ENCODE data around the gene REC114. TPM values are rescaled to one million over a fixed set of nuclear protein-coding genes. Genes with fewer than 3 reads are reported as not detected.

Gene REC114
- total and polyA plus RNA-seq, 10 of the 15 experiments (the other 5 are each of a cell fraction or from before 2014, with no cell fraction given), result not detected

- no peak for ATAC-seq
- SMC1A ChIA-PET (ENCODE audit: uncharacterized antibody, unreplicated experiment), result no interaction called here
- Histone ChIP-seq H3K79me2 (ENCODE audit: control insufficient read depth, insufficient read depth, low read length) (no peaks in the 10 kb centered on the region), H3K27ac (ENCODE audit: control insufficient read depth, insufficient read depth) (no peak overlapping the region), H4K20me1 (ENCODE audit: control insufficient read depth, insufficient read depth) (no peaks in the 10 kb centered on the region), H2AFZ (ENCODE audit: control insufficient read depth, low read depth, low read length) (no peak overlapping the region), H3K4me3 (no peak overlapping the region), H3K4me1 (ENCODE audit: control insufficient read depth, insufficient read depth, low read length) (no peaks in the 10 kb centered on the region), H3K4me2 (ENCODE audit: control insufficient read depth, insufficient read depth) (no peak overlapping the region), H3K27me3 (replicated peaks in 1 of 2; ENCODE audit: control insufficient read depth in 2 of 2, insufficient read depth in 2 of 2, low read length in 1 of 2) (no peaks in the 10 kb centered on the region), H3K36me3 (ENCODE audit: control insufficient read depth in 2 of 2, insufficient read depth in 2 of 2, low read length in 1 of 2) (no peaks in the 10 kb centered on the region), H3K9ac (ENCODE audit: control insufficient read depth, insufficient read depth, low read length) (no peak overlapping the region), H3K9me3 (replicated peaks; ENCODE audit: control insufficient read depth, insufficient read depth, low read length) (no peaks in the 10 kb centered on the region)
- POLR2A ChIA-PET, result no interaction called here
- in situ Hi-C loops (cut with MboI), result no loop called here
- BruUV-seq (replicated peaks), result no TSS peak
- no peak for DNase-seq (ENCODE audit: low read depth, low spot score)
- no peak for FAIRE-seq
- intact Hi-C loops (cut with micrococcal nuclease; ENCODE audit: unreplicated experiment), result no loop called here
- RAD21 ChIA-PET (ENCODE audit: unreplicated experiment), result no interaction called here
- TF ChIP-seq HDGF (IDR thresholded peaks at IDR 0.05) (no peak), KLF5 (IDR thresholded peaks at IDR 0.05; ENCODE audit: partially characterized antibody) (no peak), SIX5 (IDR thresholded peaks at IDR 0.05; ENCODE audit: low read depth, low read length, severe bottlenecking) (no peak), MEF2B (IDR thresholded peaks at IDR 0.05; ENCODE audit: partially characterized antibody, poor library complexity, severe bottlenecking) (no peak), SPI1 (IDR thresholded peaks at IDR 0.05; ENCODE audit: borderline replicate concordance, insufficient read depth, low read depth, low read length) (no peak), CHD2 (IDR thresholded peaks at IDR 0.05; ENCODE audit: borderline replicate concordance, low read depth, low read length) (no peak), ELK1 (IDR thresholded peaks at IDR 0.05; ENCODE audit: low read depth, low read length) (no peak), SMAD1 (IDR thresholded peaks at IDR 0.05; ENCODE audit: low read depth, partially characterized antibody) (no peak), BCLAF1 (IDR thresholded peaks at IDR 0.05) (no peak), BACH1 (IDR thresholded peaks at IDR 0.05; ENCODE audit: borderline replicate concordance) (no peak), JUNB (IDR thresholded peaks at IDR 0.05) (no peak), HCFC1 (IDR thresholded peaks at IDR 0.05; ENCODE audit: low read length) (no peak), E4F1 (IDR thresholded peaks at IDR 0.05; ENCODE audit: borderline replicate concordance, partially characterized antibody) (no peak), RAD51 (IDR thresholded peaks at IDR 0.05) (no peak)
- TF ChIP-seq, protein P1, sequence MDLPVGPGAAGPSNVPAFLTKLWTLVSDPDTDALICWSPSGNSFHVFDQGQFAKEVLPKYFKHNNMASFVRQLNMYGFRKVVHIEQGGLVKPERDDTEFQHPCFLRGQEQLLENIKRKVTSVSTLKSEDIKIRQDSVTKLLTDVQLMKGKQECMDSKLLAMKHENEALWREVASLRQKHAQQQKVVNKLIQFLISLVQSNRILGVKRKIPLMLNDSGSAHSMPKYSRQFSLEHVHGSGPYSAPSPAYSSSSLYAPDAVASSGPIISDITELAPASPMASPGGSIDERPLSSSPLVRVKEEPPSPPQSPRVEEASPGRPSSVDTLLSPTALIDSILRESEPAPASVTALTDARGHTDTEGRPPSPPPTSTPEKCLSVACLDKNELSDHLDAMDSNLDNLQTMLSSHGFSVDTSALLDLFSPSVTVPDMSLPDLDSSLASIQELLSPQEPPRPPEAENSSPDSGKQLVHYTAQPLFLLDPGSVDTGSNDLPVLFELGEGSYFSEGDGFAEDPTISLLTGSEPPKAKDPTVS (IDR thresholded peaks at IDR 0.05; ENCODE audit: low read depth, low read length), result no peak
- TF ChIP-seq, protein P2, sequence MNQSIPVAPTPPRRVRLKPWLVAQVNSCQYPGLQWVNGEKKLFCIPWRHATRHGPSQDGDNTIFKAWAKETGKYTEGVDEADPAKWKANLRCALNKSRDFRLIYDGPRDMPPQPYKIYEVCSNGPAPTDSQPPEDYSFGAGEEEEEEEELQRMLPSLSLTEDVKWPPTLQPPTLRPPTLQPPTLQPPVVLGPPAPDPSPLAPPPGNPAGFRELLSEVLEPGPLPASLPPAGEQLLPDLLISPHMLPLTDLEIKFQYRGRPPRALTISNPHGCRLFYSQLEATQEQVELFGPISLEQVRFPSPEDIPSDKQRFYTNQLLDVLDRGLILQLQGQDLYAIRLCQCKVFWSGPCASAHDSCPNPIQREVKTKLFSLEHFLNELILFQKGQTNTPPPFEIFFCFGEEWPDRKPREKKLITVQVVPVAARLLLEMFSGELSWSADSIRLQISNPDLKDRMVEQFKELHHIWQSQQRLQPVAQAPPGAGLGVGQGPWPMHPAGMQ (IDR thresholded peaks at IDR 0.05; ENCODE audit: borderline replicate concordance), result no peak
- CTCF ChIA-PET, result interaction anchor here (0.6 to 1.9 kb wide), 2 partner anchors 10 to 886 kb away, joined by 3 to 5 read pairs; no protein-coding TSS in a partner anchor
These were observed 98.5 kb downstream of the REC114 start for GRCh38 chr15:73541479-73541878.

Data from GM12878 (cell line).